HCT116 (cell line): Measurements from ENCODE around the gene PANK3. TPM values are rescaled to one million over a fixed set of nuclear protein-coding genes. Genes with fewer than 3 reads are reported as not detected.

Experiments used
- ATAC-seq: fragments of 200-7000 bp; cut with Tn5 transposase; 2 replicates; pipeline ENCODE4 v1.9.1; 2020; ENCODE audit warnings: mild to moderate bottlenecking, moderate library complexity
- BruUV-seq: library from RNA; stranded (reverse); fragments of 400-500 nt; replicated peaks from 2 replicates; lab custom pipeline; 2021; lab: Mats Ljungman, UMichigan
- CTCF ChIA-PET: fragments of 300-600 bp; sonication (Branson Sonifier 250); formaldehyde crosslinking; loops from one replicate; lab custom pipeline; 2021; ENCODE audit warnings: antibody characterized with exemption; lab: Charles Lee
- POLR2A ChIA-PET: fragments of 300-600, 350-600 bp; sonication (Branson Sonifier 250); formaldehyde crosslinking; loops from one replicate; lab custom pipeline; 2021; ENCODE audit warnings: antibody characterized with exemption; lab: Charles Lee
- RAD21 ChIA-PET, 2 experiments: fragments of 300-600 bp; sonication (Branson Sonifier 250); formaldehyde crosslinking; loops; one replicate each; lab custom pipeline; 2023; ENCODE audit warnings: low total read pairs in 2 of 2; ENCODE audit not compliant: uncharacterized antibody in 2 of 2, unreplicated experiment in 2 of 2, low non-redundant PET in 1 of 2; lab: Charles Lee
- DNase-seq: peaks from one replicate; pipeline ENCODE4 v3.0.0-alpha.2; 2010; ENCODE audit warnings: low read depth, low spot score
- H2AFZ ChIP-seq: fragments of 200-600 bp; shearing (Covaris generic), sonication (generic); 2 replicates; pipeline ENCODE4 v1.6.1; 2017; ENCODE audit warnings: low read depth, mixed run types, mixed read lengths, antibody characterized with exemption, low read length; ENCODE audit not compliant: poor library complexity, severe bottlenecking
- H3K27ac ChIP-seq: 2 replicates; pipeline ENCODE4 v1.5.1; 2012; ENCODE audit warnings: low read depth, low read length
- H3K27me3 ChIP-seq: fragments of 200-600 bp; sonication (generic); 2 replicates; pipeline ENCODE4 v1.6.1; 2016; ENCODE audit warnings: mixed run types, low read length, mixed read lengths; ENCODE audit not compliant: insufficient read depth
- H3K36me3 ChIP-seq, 2 experiments: fragments of 200-500 bp in 1 of 2; fragments of 200-600 bp in 1 of 2; sonication (Bioruptor generic) in 1 of 2; sonication (generic) in 1 of 2; 2 replicates each; pipeline versions ENCODE4 v1.5.1 to v1.6.1; 2014 to 2016; ENCODE audit warnings: low read length in 2 of 2, inconsistent platforms in 1 of 2, mixed read lengths in 1 of 2, mixed run types in 1 of 2; ENCODE audit not compliant: insufficient read depth in 2 of 2, control insufficient read depth in 1 of 2
- H3K4me1 ChIP-seq, 2 experiments: fragments of 200-600 bp in 1 of 2; sonication (generic) in 1 of 2; 2 replicates each; pipeline versions ENCODE4 v1.5.1 to v1.6.1; 2012 to 2017; ENCODE audit warnings: low read length in 2 of 2, inconsistent platforms in 1 of 2, mild to moderate bottlenecking in 1 of 2, mixed read lengths in 1 of 2, mixed run types in 1 of 2, moderate library complexity in 1 of 2; ENCODE audit not compliant: insufficient read depth in 2 of 2, control insufficient read depth in 1 of 2
- H3K4me2 ChIP-seq: fragments of 200-600 bp; sonication (generic); 2 replicates; pipeline ENCODE4 v1.6.1; 2017; ENCODE audit warnings: mixed run types, low read length, mixed read lengths
- H3K4me3 ChIP-seq, 2 experiments: fragments of 200-600 bp in 1 of 2; sonication (generic) in 1 of 2; replicated peaks in 1 of 2; 2 replicates each; pipeline ENCODE4 v1.5.1; 2011 to 2016; ENCODE audit warnings: low read length in 2 of 2, control low read depth in 1 of 2, low read depth in 1 of 2, mild to moderate bottlenecking in 1 of 2, mixed read lengths in 1 of 2, mixed run types in 1 of 2
- H3K79me2 ChIP-seq: fragments of 200-600 bp; sonication (generic); 2 replicates; pipeline ENCODE4 v1.6.1; 2017; ENCODE audit warnings: mild to moderate bottlenecking, mixed run types, low read length, moderate library complexity, mixed read lengths; ENCODE audit not compliant: insufficient read depth
- H3K9ac ChIP-seq: fragments of 200-600 bp; sonication (generic); 2 replicates; pipeline ENCODE4 v1.6.1; 2016; ENCODE audit warnings: low read length, mixed read lengths
- H3K9me2 ChIP-seq: fragments of 200-600 bp; sonication (generic), shearing (Covaris generic); 2 replicates; pipeline ENCODE4 v1.6.1; 2017; ENCODE audit warnings: mixed run types, mild to moderate bottlenecking, moderate library complexity; ENCODE audit not compliant: insufficient read depth
- H3K9me3 ChIP-seq, 2 experiments: fragments of 200-500 bp in 1 of 2; fragments of 200-600 bp in 1 of 2; sonication (Bioruptor generic) in 1 of 2; sonication (generic) in 1 of 2; 2 replicates each; pipeline ENCODE4 v1.6.1; 2014 to 2017; ENCODE audit warnings: low read length in 2 of 2, mixed read lengths in 2 of 2, inconsistent platforms in 1 of 2, low read depth in 1 of 2, mild to moderate bottlenecking in 1 of 2, mixed run types in 1 of 2, moderate library complexity in 1 of 2; ENCODE audit not compliant: control insufficient read depth in 1 of 2, insufficient read depth in 1 of 2
- H4K20me1 ChIP-seq: fragments of 200-600 bp; sonication (generic), shearing (Covaris generic); 2 replicates; pipeline ENCODE4 v1.6.1; 2017; ENCODE audit warnings: mixed run types, mild to moderate bottlenecking, moderate library complexity; ENCODE audit not compliant: insufficient read depth
- CBX3 ChIP-seq: IDR thresholded peaks from 2 replicates; pipeline ENCODE4 v1.6.1; 2012; ENCODE audit warnings: low read depth
- CEBPB ChIP-seq: IDR thresholded peaks from 2 replicates; pipeline ENCODE4 v1.6.1; 2012; ENCODE audit warnings: low read depth
- EGR1 ChIP-seq: IDR thresholded peaks from 2 replicates; pipeline ENCODE4 v1.6.1; 2012; ENCODE audit warnings: low read depth
- ELF1 ChIP-seq: IDR thresholded peaks from 2 replicates; pipeline ENCODE4 v1.6.1; 2012; ENCODE audit warnings: low read depth, borderline replicate concordance
- EZH2 ChIP-seq: fragments of 200-600 bp; sonication (generic); IDR thresholded peaks from 2 replicates; pipeline ENCODE4 v1.6.1; 2017; ENCODE audit warnings: antibody characterized with exemption, mixed run types
- FOSL1 ChIP-seq: IDR thresholded peaks from 2 replicates; pipeline ENCODE4 v1.6.1; 2012; ENCODE audit warnings: low read depth
- JUND ChIP-seq: IDR thresholded peaks from 2 replicates; pipeline ENCODE4 v1.6.1; 2012
- POLR2A ChIP-seq: IDR thresholded peaks from 2 replicates; pipeline ENCODE4 v1.7.0; 2011; ENCODE audit warnings: borderline replicate concordance; ENCODE audit not compliant: insufficient read depth, insufficient read length; ENCODE audit errors: extremely low read depth
- POLR2AphosphoS5 ChIP-seq: IDR thresholded peaks from 2 replicates; pipeline ENCODE4 v1.6.1; 2011; ENCODE audit warnings: mild to moderate bottlenecking, low read depth, low read length, moderate library complexity
- SP1 ChIP-seq: IDR thresholded peaks from 2 replicates; pipeline ENCODE4 v1.6.1; 2012; ENCODE audit warnings: low read depth
- SRF ChIP-seq: IDR thresholded peaks from 2 replicates; pipeline ENCODE4 v1.6.1; 2012; ENCODE audit warnings: low read depth
- TCF7L2 ChIP-seq: IDR thresholded peaks from 2 replicates; pipeline ENCODE4 v1.7.0; 2011; ENCODE audit warnings: borderline replicate concordance, inconsistent platforms; ENCODE audit not compliant: insufficient read depth, insufficient read length; ENCODE audit errors: extremely low read depth
- YY1 ChIP-seq: IDR thresholded peaks from 2 replicates; pipeline ENCODE4 v1.6.1; 2011; ENCODE audit warnings: low read length, low read depth, moderate library complexity, mild to moderate bottlenecking; ENCODE audit not compliant: insufficient replicate concordance; ENCODE audit errors: extremely low read depth
- ZFX ChIP-seq: fragments of 450-650 bp; IDR thresholded peaks from 2 replicates; pipeline ENCODE4 v1.6.1; 2017
- ZNF274 ChIP-seq: fragments of 200-500 bp; sonication (Bioruptor generic); IDR thresholded peaks from 2 replicates; pipeline ENCODE4 v1.6.1; 2014; ENCODE audit warnings: mild to moderate bottlenecking, low read depth, low read length, inconsistent platforms
- intact Hi-C: fragments of 100-400 bp; cut with micrococcal nuclease; formaldehyde crosslinking; loops from 2 replicates; pipeline ENCODE4 v1.10.0; 2022
- total RNA-seq: library from RNA; stranded (reverse); gene quantifications from one replicate; pipeline ENCODE4 v1.2.1, GENCODE V29; 2021; ENCODE audit not compliant: unreplicated experiment
- TF ChIP-seq, protein P1 (sequence below): IDR thresholded peaks from 2 replicates; pipeline ENCODE4 v1.6.1; 2011; ENCODE audit warnings: mild to moderate bottlenecking, low read length, moderate library complexity; ENCODE audit not compliant: insufficient replicate concordance; ENCODE audit errors: extremely low read depth
- TF ChIP-seq, protein P2 (sequence below): IDR thresholded peaks from 2 replicates; pipeline ENCODE4 v1.6.1; 2012
- TF ChIP-seq, protein P3 (sequence below): IDR thresholded peaks from 2 replicates; pipeline ENCODE4 v1.6.1; 2012; ENCODE audit warnings: low read depth

Gene PANK3
- total RNA-seq, 1 experiment from 2014 or later: 56.5 TPM

DNA sequence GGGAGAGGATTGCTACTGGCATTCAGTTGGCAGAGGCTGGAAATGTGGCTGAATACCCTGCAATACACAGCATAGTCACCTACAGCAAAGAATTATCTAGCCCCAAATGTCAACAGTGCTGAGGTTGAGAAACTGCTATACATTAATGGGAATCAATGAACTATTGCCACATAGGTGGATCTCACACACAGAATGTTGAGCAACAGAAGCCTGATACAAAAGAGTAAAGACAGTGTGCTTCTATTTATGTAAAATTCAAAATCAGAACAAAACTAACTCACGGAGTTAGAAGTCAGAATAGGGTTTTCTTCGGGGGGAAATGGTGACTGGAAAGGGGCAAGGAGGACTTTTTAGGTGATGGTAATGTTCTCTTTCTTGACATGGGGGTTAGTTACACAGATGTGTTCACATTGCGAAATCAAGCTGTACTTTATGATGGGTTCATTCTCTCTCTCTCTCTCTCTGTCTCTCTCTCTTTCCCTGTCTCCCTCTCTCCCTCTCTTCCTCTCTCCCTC, 45.7 kb upstream of the PANK3 start:
- Histone ChIP-seq H4K20me1 (no peaks in the 10 kb centered on the region), H3K9me3 (no peaks in the 10 kb centered on the region), H3K27ac (no peak overlapping the region), H2AFZ (no peak overlapping the region), H3K9me2 (no peaks in the 10 kb centered on the region), H3K9ac (no peak overlapping the region), H3K36me3 (no peaks in the 10 kb centered on the region), H3K27me3 (no peaks in the 10 kb centered on the region), H3K79me2 (no peaks in the 10 kb centered on the region), H3K4me2 (no peak overlapping the region), H3K4me3 (no peak overlapping the region), H3K4me1 (no peaks in the 10 kb centered on the region)
- TF ChIP-seq SRF: no peak
- no peak for TF ChIP-seq EZH2
- TF ChIP-seq, protein P1, sequence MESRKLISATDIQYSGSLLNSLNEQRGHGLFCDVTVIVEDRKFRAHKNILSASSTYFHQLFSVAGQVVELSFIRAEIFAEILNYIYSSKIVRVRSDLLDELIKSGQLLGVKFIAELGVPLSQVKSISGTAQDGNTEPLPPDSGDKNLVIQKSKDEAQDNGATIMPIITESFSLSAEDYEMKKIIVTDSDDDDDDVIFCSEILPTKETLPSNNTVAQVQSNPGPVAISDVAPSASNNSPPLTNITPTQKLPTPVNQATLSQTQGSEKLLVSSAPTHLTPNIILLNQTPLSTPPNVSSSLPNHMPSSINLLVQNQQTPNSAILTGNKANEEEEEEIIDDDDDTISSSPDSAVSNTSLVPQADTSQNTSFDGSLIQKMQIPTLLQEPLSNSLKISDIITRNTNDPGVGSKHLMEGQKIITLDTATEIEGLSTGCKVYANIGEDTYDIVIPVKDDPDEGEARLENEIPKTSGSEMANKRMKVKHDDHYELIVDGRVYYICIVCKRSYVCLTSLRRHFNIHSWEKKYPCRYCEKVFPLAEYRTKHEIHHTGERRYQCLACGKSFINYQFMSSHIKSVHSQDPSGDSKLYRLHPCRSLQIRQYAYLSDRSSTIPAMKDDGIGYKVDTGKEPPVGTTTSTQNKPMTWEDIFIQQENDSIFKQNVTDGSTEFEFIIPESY: no peak
- TF ChIP-seq ZNF274: no peak
- no peak for TF ChIP-seq ELF1
- no peak for TF ChIP-seq CBX3
- TF ChIP-seq ZFX: no peak
- no peak for TF ChIP-seq FOSL1
- no peak for TF ChIP-seq POLR2AphosphoS5
- TF ChIP-seq, protein P2, sequence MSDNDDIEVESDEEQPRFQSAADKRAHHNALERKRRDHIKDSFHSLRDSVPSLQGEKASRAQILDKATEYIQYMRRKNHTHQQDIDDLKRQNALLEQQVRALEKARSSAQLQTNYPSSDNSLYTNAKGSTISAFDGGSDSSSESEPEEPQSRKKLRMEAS: no peak
- TF ChIP-seq, protein P3, sequence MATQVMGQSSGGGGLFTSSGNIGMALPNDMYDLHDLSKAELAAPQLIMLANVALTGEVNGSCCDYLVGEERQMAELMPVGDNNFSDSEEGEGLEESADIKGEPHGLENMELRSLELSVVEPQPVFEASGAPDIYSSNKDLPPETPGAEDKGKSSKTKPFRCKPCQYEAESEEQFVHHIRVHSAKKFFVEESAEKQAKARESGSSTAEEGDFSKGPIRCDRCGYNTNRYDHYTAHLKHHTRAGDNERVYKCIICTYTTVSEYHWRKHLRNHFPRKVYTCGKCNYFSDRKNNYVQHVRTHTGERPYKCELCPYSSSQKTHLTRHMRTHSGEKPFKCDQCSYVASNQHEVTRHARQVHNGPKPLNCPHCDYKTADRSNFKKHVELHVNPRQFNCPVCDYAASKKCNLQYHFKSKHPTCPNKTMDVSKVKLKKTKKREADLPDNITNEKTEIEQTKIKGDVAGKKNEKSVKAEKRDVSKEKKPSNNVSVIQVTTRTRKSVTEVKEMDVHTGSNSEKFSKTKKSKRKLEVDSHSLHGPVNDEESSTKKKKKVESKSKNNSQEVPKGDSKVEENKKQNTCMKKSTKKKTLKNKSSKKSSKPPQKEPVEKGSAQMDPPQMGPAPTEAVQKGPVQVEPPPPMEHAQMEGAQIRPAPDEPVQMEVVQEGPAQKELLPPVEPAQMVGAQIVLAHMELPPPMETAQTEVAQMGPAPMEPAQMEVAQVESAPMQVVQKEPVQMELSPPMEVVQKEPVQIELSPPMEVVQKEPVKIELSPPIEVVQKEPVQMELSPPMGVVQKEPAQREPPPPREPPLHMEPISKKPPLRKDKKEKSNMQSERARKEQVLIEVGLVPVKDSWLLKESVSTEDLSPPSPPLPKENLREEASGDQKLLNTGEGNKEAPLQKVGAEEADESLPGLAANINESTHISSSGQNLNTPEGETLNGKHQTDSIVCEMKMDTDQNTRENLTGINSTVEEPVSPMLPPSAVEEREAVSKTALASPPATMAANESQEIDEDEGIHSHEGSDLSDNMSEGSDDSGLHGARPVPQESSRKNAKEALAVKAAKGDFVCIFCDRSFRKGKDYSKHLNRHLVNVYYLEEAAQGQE: no peak
- TF ChIP-seq CEBPB: no peak
- no peak for TF ChIP-seq YY1
- no peak for TF ChIP-seq POLR2A
- no peak for TF ChIP-seq TCF7L2
- TF ChIP-seq JUND: no peak
- no peak for TF ChIP-seq SP1
- no peak for TF ChIP-seq EGR1
- ChIA-PET CTCF (no interaction called here), RAD21 (no interaction called here), POLR2A (interaction anchor here (0.7 kb wide), 1 partner anchor 339 kb away, joined by 3 read pairs; no protein-coding TSS in a partner anchor)
- intact Hi-C loops: no loop called here
- ATAC-seq (no peak), DNase-seq (no peak)
- BruUV-seq: no TSS peak
